PC-3 (cell line): ENCODE measurements around the gene TACR2. TPM values are rescaled to one million over a fixed set of nuclear protein-coding genes. Genes with fewer than 3 reads are reported as not detected.

Source experiments
- ATAC-seq: fragments of 200-7000 bp; cut with Tn5 transposase; 2 replicates; pipeline ENCODE4 v1.9.1; 2020; ENCODE audit warnings: mild to moderate bottlenecking, moderate library complexity
- BruUV-seq: library from RNA; stranded (reverse); fragments of 400-500 nt; replicated peaks from 2 replicates; lab custom pipeline; 2021; lab: Mats Ljungman, UMichigan
- CTCF ChIA-PET: fragments of 300-600 bp; sonication (Branson Sonifier 250); formaldehyde crosslinking; loops from one replicate; lab custom pipeline; 2022; ENCODE audit warnings: antibody characterized with exemption; lab: Charles Lee
- POLR2A ChIA-PET: fragments of 300-600 bp; sonication (Branson Sonifier 250); formaldehyde crosslinking; loops from one replicate; lab custom pipeline; 2022; ENCODE audit warnings: antibody characterized with exemption; ENCODE audit not compliant: unreplicated experiment; lab: Charles Lee
- DNase-seq: peaks from one replicate; pipeline ENCODE4 v3.0.0-alpha.2; 2015
- H2AFZ ChIP-seq: fragments of 300-600 bp; sonication (generic); 2 replicates; pipeline ENCODE4 v1.6.0; 2016; ENCODE audit warnings: antibody characterized with exemption, low read length
- H3F3A ChIP-seq: fragments of 300-600 bp; sonication (generic); one replicate; pipeline ENCODE4 v1.6.0; 2017; ENCODE audit warnings: antibody characterized with exemption, low read length, control low read depth, mild to moderate bottlenecking; ENCODE audit not compliant: unreplicated experiment
- H3K27ac ChIP-seq: fragments of 300-600 bp; sonication (generic); 2 replicates; pipeline ENCODE4 v1.5.1; 2016; ENCODE audit warnings: mild to moderate bottlenecking, low read length
- H3K27me3 ChIP-seq: fragments of 300-600 bp; sonication (generic); 2 replicates; pipeline ENCODE4 v1.6.1; 2016; ENCODE audit warnings: low read length, mixed read lengths
- H3K36me3 ChIP-seq: fragments of 300-600 bp; sonication (generic); 2 replicates; pipeline ENCODE4 v1.6.1; 2016; ENCODE audit warnings: low read depth, mixed run types, low read length, mixed read lengths
- H3K4me1 ChIP-seq: fragments of 300-600 bp; sonication (generic); 2 replicates; pipeline ENCODE4 v1.5.1; 2016; ENCODE audit warnings: low read length; ENCODE audit not compliant: insufficient read depth
- H3K4me2 ChIP-seq: fragments of 300-600 bp; sonication (generic); 2 replicates; pipeline ENCODE4 v1.6.0; 2016; ENCODE audit warnings: low read length
- H3K4me3 ChIP-seq: fragments of 300-600 bp; sonication (generic); 2 replicates; pipeline ENCODE4 v1.5.1; 2016; ENCODE audit warnings: mild to moderate bottlenecking, low read length, mixed read lengths
- H3K79me2 ChIP-seq: fragments of 300-600 bp; sonication (generic); 2 replicates; pipeline ENCODE4 v1.6.1; 2017; ENCODE audit warnings: low read length, mixed read lengths
- H3K9ac ChIP-seq: fragments of 300-600 bp; sonication (generic); 2 replicates; pipeline ENCODE4 v1.6.0; 2016; ENCODE audit warnings: mild to moderate bottlenecking, low read length
- H3K9me2 ChIP-seq: fragments of 300-600 bp; sonication (generic); replicated peaks from 2 replicates; pipeline ENCODE4 v1.6.1; 2016; ENCODE audit warnings: mixed run types, low read length, mixed read lengths
- H3K9me3 ChIP-seq: fragments of 300-600 bp; sonication (generic); 2 replicates; pipeline ENCODE4 v1.6.1; 2016; ENCODE audit warnings: low read length, mixed read lengths
- H4K20me1 ChIP-seq: fragments of 300-600 bp; sonication (generic); 2 replicates; pipeline ENCODE4 v1.6.1; 2016; ENCODE audit warnings: low read length, mixed read lengths
- CTCF ChIP-seq: fragments of 300-600 bp; sonication (generic); conservative IDR thresholded peaks from 2 replicates; pipeline ENCODE4 v1.5.1; 2017; ENCODE audit warnings: antibody characterized with exemption, low read depth, mild to moderate bottlenecking, low read length
- EZH2 ChIP-seq: fragments of 300-600 bp; sonication (generic); IDR thresholded peaks from one replicate; pipeline ENCODE4 v1.6.1; 2017; ENCODE audit warnings: antibody characterized with exemption, mild to moderate bottlenecking, low read length; ENCODE audit not compliant: unreplicated experiment
- EZH2phosphoT487 ChIP-seq: fragments of 300-600 bp; sonication (generic); IDR thresholded peaks from 2 replicates; pipeline ENCODE4 v1.6.1; 2018; ENCODE audit warnings: mild to moderate bottlenecking, antibody characterized with exemption, low read length, borderline replicate concordance
- intact Hi-C: fragments of 100-400 bp; cut with micrococcal nuclease; formaldehyde crosslinking; loops from 2 replicates; pipeline ENCODE4 v1.9.0; 2023
- total RNA-seq: library from RNA; depleted of rRNA; stranded (reverse); fragments of >200 nt; gene quantifications from 2 replicates; pipeline ENCODE4 v1.2.3, GENCODE V29; 2014

Gene TACR2
- total RNA-seq, 1 experiment from 2014 or later = 0.40 TPM

- ChIA-PET POLR2A (no interaction called here), CTCF (no interaction called here)
- H3K27me3 ChIP-seq = no peaks in the 10 kb centered on the region
- H3K4me2 ChIP-seq = no peak overlapping the region
- no peak overlapping the region for H3K9ac ChIP-seq
- H2AFZ ChIP-seq = no peak overlapping the region
- ATAC-seq (no peak), DNase-seq (no peak)
- peaks cover 94% of the 10 kb centered on the region for H3K79me2 ChIP-seq
- no peaks in the 10 kb centered on the region for H4K20me1 ChIP-seq
- H3F3A ChIP-seq = no peaks in the 10 kb centered on the region
- TF ChIP-seq EZH2 (no peak), EZH2phosphoT487 (no peak), CTCF (no peak)
- peaks cover 12% of the 10 kb centered on the region for H3K36me3 ChIP-seq
- no peak overlapping the region for H3K27ac ChIP-seq
- H3K9me2 ChIP-seq = no peaks in the 10 kb centered on the region
- H3K9me3 ChIP-seq = no peaks in the 10 kb centered on the region
- no TSS peak for BruUV-seq
- no peak overlapping the region for H3K4me3 ChIP-seq
- intact Hi-C loops = loop anchor here (5.0 kb wide), 2 partner anchors 33 to 42 kb away; no protein-coding TSS in a partner anchor
- H3K4me1 ChIP-seq = peaks cover 44% of the 10 kb centered on the region
Observed at GRCh38 chr10:69465457-69466157, 48.9 kb upstream of the TACR2 start.

GRCh38 chr10:69464801-69465401, 48.2 kb upstream of the TACR2 start:
- Histone ChIP-seq H3K79me2 (peaks cover 94% of the 10 kb centered on the region), H3K4me2 (no peak overlapping the region), H3F3A (no peaks in the 10 kb centered on the region), H3K9me2 (no peaks in the 10 kb centered on the region), H3K9ac (no peak overlapping the region), H3K27ac (no peak overlapping the region), H4K20me1 (no peaks in the 10 kb centered on the region), H2AFZ (no peak overlapping the region), H3K4me3 (no peak overlapping the region), H3K27me3 (no peaks in the 10 kb centered on the region), H3K36me3 (peaks cover 13% of the 10 kb centered on the region), H3K4me1 (peaks cover 49% of the 10 kb centered on the region), H3K9me3 (no peaks in the 10 kb centered on the region)
- TF ChIP-seq EZH2phosphoT487 (no peak), EZH2 (no peak), CTCF (no peak)
- BruUV-seq = no TSS peak
- ATAC-seq (peak; percentile 25), DNase-seq (no peak)
- intact Hi-C loops = loop anchor here (5.0 kb wide), 2 partner anchors 33 to 42 kb away; no protein-coding TSS in a partner anchor
- ChIA-PET CTCF (no interaction called here), POLR2A (no interaction called here)

- Histone ChIP-seq H3K9ac (no peak overlapping the region), H3F3A (no peaks in the 10 kb centered on the region), H3K27ac (no peak overlapping the region), H2AFZ (no peak overlapping the region), H3K36me3 (peaks cover 11% of the 10 kb centered on the region; the same call in 1 of the 2 replicates), H3K4me2 (no peak overlapping the region), H3K27me3 (no peaks in the 10 kb centered on the region), H3K4me3 (no peak overlapping the region), H3K9me3 (no peaks in the 10 kb centered on the region), H3K4me1 (peaks cover 54% of the 10 kb centered on the region), H4K20me1 (no peaks in the 10 kb centered on the region), H3K9me2 (no peaks in the 10 kb centered on the region), H3K79me2 (peaks cover 94% of the 10 kb centered on the region)
- BruUV-seq = no TSS peak
- no peak for DNase-seq
- no peak for TF ChIP-seq CTCF
- TF ChIP-seq EZH2phosphoT487 = no peak
- TF ChIP-seq EZH2 = no peak
- CTCF ChIA-PET = no interaction called here
- POLR2A ChIA-PET = no interaction called here
- intact Hi-C loops = no loop called here
- no peak for ATAC-seq
Observed at GRCh38 chr10:69464401-69464800, 47.7 kb upstream of the TACR2 start.
